Hematopoietic multipotent progenitor cell (in vitro differentiated cells): ENCODE data around the gene TGM6. TPM values are rescaled to one million over a fixed set of nuclear protein-coding genes. Genes with fewer than 3 reads are reported as not detected.

Experiments used
- DNase-seq, 3 donors: peaks; one replicate each; pipeline ENCODE4 v3.0.0-alpha.2; 2011 to 2015; ENCODE audit warnings: low read depth in 2 of 3, low spot score in 2 of 3
- total RNA-seq: library from RNA; depleted of rRNA; stranded (reverse); fragments of >200 nt; gene quantifications from one replicate; pipeline ENCODE4 v1.2.3, GENCODE V29; 2012

The TGM6 gene
- total RNA-seq, 1 donor = not detected

DNA sequence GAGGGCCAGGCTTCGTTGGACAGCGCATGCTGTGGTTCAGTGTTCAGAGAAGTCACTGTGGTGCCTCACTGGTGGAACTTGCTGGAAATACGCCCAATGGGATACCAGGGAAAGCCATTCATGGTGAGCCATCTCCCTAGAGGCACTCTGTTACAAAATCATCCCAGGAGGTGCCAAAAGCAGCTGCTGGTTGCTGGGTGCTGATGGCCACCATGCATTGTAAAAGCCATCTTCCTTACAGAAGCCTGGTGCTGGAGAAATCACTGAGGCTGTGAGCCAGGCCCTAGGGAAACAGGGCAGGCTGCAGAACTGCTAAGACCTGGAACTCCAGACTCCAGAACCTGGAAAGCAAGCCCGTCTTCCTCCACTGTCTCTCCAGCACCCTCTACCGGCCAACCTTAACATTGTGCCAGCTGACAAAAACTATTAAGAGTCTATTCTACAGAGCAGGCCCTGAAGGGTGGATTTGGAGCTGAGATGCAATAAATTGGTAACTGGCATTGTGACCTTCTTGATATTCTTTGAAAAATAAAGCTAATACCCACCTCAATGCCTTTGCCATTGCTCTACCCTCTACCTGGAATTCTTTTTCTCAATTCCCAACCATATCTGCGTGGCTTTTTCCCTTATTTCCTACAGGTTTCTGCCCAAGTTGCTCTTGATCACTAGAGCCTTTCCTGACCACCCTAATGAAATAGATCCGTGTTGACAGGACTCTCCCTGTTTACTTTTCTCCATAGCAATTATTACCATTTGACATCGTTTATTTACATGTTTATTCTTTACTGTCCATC, 71.4 kb downstream of the TGM6 start:
- DNase-seq = peak in 2 of 3 donors; percentile 55 to 71

DNA sequence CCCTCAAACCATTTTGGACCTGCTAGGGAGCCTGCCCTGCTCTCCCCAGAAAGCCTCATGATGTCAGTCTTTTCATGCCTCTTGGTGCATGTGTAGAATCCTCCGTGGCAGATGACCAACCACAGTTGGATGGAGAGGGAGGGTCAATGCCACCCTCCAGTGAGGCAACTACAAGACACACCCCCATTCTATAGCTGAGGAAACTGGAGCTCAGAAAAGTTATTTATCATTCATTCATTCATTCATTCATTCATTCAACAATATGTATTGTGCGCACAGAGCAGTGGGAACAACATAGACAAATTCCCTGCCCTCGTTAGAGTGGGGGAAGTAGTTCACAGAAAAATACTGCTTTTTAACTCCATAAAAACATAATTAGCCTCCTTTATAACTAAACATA, 73.1 kb downstream of the TGM6 start:
- no peak for DNase-seq

DNA sequence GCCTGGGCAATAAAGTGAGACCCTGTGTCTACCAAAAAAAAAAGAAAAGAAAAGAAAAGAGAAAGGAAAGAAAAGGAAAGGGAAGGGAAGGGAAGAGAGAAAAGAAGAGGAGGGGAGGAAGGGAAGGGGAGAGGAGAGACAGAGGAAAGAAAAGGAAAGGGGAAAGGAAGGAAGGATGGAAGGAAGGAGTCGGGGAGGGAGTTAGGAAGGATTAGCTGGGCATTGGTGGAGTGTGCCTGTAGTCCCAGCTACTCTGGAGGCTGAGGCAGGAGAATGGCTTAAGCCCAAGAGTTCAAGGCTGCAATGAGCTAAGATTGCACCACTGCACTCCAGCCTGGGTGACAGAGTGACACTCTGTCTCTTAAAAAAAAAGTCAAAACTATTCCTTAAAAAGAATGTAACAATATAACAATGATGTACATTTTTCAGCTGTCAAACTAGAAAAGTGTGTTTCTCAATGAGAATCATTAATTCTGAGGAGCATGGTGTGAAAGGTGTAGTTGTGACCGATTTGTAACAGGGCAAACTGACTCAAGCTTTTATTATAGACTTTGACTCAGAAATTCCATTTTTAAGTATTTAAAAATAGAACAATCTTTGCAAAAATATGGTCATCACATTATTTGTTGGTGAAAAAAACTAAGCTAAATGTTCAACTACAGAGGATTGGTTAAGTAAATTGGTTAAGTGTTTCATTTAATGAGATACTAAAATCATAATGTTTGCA, 75.2 kb downstream of the TGM6 start:
- DNase-seq = no peak

DNA sequence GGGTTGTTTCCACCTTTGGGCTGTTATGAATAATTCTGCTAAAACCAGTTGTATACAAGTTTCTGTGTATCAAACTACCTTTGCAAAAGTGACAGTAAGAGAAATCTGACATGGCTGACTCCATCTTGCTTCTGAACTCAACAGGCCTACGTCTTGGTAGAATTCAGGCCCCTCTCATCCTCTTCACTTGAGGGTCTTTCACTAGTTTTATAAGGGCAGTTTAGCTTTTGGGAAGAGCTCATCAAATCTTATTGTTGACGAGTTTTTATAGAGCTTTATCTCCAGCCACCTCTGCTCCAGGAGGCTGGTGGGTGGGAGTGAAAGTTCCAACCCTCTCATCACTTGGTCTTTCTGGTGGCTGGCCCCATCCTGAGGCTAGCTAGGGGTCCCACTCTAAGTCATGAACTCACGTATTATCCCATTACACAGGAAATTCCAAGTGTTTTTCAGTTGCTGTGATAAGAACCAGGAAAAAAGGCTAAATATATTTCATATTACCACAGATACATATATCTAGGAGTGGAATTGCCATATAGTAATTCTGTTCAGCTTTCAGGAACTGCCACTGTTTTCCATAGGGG, 78.3 kb downstream of the TGM6 start:
- DNase-seq = no peak

DNA sequence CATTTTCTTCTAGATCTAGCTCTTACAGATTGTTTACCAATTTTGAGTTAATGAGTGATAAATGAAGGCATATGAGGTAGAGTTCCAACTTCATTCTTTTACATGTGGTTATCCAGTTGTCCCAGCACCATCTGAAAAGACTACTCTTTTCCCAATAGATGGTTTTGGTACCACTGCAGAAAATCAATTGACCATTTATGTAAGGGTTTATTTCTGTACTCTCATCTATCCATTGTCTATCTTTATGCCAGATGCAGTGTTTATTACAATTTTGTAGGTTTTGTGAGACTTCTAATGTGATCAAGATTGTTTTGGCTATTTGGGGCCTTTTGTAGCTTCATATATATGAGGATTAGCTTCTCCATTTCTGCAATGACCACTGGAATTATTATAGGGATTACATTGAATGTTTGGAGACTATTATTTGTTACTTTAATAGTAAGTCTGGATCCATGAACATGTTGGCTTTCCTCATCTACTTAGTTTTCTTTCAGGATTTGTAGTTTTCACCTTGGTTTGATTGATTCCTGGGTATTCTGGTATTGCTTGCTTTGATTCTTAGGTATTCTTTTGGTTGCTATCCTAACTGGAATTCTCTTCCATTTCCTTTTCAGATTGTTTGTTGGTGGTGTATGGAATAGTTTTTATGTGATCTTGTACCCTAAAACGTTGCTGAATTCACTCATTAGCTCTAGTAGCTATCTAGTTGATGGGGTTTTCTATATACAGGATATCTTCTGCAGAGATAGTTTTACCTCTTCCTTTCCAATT, 79.5 kb downstream of the TGM6 start:
- DNase-seq = no peak

DNA sequence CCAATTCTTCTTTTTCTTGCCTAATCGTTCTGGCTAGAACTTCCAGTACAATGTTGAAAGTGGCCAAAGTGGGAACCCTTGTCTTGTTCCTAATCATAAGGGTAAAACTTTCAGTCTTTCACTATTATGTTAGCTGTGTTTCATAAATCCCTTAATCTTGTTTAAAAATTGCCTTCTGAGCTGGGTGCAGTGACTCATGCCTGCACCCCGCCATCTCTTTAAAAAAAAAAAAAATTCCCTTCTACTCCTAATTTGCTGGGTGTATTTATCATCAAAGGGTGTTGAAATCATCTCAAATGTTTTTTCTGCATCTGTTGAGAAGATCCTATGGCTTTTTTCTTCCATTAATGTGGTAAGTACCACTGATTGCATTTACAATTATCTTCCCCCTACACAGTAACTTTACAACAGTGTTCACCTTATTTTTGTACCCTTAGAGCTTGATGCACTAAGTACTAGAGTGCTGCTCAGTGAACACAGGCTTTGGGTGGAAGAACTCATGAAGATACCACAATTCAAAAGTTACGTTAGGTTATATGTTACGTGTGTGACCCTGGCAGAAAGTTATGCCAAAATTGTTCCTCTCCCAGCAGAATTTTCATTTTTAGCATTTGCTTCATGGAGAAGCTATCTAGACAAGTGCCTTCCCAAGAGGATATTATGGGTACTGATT, 80.2 kb downstream of the TGM6 start:
- DNase-seq = no peak

DNA sequence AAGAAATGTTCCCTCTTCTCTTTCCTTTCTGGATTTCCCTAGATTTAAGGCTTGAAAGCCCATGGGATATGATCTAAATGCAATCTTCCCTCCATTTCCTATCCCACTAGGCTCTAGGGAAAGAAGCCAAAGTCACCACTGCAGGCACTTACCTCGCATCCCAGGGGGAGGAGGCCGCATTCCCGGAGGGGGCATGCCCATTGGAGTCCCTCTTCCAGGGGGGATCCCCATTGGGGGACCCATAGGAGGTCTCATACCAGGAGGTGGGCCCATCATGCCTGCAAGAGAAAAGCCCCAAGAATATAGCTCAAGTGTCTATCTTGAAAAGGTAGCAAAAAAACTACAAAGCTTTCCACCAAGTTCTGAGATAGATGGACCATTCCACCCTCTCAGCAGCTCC, 81.8 kb downstream of the TGM6 start:
- no peak for DNase-seq

DNA sequence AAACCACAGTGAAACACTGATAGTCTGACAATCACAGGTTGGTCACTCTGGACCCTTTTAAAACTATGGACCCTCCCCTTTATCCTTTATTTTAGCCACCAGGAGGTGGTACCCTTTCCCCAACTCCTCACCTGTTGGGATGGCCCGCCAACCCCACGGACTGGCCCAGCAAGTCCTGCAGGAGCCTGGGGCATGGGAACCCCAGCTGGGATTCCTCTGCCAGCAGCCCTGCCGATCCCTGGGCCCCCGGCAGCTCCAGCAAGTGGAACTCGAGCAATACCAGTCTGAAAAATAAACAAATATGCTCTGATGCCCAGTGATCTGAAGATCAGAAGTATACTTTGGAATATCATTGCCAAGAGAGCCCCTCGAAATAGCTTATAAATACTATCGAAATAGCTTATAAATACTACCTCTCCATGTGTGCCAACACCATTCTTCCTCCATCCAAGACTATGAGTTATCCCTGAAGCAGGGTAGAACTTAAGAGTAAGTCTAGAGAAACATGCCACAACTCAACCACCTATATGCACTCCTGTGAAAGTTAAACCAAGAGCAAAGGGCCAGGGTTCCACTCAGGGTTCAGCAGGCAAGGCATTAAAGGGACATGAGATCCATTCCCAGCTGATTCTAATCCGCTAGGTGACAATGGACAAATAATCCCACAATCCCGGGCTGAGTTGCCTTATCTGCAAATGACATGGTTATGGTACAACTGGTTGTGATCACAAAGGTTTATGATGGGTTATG, 83.1 kb downstream of the TGM6 start:
- DNase-seq = no peak

DNA sequence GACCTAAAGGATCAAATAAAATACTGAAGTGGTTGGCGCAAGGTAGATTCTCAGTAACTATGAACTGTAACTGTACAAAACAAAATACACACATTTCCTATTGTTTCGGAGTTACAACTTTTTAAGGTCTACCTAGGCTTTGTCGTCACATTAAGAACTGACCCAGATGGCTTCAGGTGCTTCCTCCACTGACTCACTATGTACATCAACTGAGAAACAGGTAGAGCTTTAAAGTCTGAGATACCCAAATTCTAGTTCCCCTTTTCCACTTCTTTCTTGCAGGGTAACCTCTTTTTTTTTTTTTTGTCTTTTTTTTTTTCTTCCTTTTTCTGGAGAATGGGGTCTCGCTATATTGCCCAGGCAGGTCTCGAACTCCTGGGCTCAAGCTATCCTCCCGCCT, 84.4 kb downstream of the TGM6 start:
- DNase-seq = no peak

DNA sequence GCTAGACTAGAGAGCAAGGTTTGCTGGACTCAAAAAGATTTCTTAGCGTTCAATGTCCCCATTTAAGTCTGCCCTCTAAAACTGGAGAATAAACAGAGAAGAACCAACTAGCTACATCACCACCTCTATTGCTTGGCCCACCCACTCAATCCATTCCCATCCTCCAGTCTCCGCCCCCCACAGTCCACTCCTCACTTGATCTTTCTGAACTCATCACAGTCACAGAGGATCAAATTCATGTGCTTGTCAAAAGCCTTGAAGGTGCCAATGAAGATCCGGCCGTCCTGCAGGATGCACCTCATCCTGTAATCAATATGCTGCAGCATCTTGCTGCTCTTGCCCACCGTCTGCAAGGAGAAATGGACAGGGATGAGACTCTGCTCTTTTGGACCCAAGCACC, 86.7 kb downstream of the TGM6 start:
- DNase-seq = no peak

DNA sequence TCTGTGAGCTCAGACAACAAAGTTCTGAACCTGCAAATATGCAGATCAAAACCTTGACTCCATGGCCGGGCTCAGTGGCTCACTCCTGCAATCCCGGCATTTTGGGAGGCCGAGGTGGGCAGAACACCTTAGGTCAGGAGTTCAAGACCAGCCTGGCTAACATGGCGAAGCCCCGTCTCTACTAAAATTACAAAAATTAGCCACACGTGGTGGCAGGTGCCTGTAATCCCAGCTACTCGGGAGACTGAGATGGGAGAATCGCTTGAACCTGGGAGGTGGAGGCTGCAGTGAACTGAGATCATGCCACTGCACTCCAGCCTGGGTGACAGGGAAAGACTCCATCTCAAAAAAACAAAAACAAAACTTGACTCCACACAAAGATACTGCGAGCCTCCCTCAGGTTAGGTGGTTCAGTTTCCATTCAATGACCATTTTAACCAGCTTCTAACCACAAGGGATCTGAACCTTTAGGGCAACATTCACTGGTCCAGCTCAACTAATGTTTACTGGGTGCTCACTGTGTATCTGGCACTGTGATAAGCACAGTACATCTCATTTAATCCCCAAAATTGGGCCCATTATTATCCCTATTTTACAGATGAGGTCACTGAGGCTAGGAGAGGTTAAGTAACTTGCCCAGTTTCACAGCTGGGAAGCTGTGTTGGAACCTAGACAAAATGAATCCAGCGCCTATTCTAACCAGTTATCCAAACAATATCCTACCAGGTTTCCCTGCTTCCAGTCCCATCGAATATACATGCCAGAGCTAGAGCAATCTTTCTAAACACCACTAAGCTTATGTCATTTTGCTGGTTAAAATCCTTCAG, 88.1 kb downstream of the TGM6 start:
- no peak for DNase-seq

DNA sequence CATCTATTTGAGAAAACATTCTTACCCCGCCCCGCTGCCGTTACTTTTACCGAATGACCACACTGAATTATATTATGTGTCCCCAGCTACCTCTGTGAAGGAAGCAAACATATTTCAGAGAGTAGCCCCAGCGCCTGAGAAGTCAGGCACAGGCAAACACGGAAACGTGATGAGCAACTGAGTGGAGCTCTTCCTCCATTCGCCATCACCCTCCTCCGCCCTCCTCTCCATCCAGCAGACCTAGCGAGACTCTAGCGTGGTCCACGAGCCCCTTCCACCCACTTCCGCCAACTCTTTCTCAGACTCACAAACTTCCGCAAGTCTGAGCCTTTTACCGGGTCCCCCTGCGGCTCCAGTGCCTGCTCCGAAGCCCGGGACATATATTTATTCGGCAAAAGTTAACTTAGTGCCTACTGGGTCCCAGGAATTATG, 89.3 kb downstream of the TGM6 start:
- peak; percentile 30 to 74 (median 66) for DNase-seq

DNA sequence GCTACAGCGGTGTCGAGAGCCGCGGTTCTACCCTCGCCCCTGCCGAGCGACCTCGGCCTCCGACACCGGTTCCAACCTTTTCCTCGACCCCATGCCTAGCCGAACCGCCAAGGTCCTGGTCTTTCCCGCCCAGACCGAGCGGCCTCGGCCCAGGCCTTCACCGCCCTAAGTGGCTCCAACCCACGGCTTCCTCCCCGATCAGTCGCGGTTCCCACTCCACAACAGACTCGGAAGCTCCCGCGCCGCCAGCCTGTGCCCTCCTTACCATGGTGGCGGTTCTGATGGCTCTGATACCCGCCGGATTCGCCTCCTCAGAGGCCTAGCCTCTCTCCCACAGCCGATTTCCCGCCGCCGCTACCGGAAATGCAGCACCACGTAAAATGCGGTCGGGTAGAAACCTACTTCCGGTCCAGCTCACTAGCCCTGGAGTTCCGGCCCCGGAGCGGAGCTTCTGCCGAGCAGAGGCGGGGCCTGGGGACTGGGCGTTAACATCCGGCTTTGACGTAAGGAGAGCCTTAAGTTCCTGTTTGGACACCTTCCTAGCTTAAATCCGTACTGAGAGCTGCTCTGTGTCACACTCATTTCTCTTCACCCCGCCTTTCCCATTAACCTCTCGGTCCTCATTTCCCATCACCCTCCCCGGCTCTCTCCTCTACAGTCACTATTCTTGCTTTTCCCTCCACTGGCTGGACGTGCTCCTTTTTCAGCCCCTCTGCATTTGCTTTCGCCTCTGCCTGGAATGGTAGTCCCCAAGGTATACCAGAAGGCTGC, 89.9 kb downstream of the TGM6 start, which contains the start of gene SNRPB:
Gene SNRPB, minus strand, starts transcription at position 367 of the 771 bp plus-strand sequence. Its CDS starts 99 bp downstream, at position 268.
- DNase-seq = peak; percentile 87 to 99 (median 99)

DNA sequence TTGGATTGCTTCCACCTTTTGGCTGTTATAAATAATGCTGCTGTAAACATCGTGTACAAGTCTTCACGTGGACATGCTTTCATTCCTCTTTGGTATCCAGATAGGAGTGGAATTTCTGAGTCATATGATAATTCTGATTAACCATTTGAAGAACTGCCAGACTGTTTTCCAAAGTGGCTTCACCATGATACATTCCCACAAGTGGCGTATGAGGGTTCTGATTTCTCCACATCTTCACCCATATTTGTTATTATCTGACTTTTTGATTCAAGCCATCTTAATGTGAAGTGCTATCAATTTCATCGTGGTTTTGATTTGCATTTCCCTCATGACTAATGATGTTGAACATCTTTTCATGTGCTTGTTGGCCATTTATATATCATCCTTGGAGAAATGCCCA, 92.8 kb downstream of the TGM6 start:
- DNase-seq = no peak

DNA sequence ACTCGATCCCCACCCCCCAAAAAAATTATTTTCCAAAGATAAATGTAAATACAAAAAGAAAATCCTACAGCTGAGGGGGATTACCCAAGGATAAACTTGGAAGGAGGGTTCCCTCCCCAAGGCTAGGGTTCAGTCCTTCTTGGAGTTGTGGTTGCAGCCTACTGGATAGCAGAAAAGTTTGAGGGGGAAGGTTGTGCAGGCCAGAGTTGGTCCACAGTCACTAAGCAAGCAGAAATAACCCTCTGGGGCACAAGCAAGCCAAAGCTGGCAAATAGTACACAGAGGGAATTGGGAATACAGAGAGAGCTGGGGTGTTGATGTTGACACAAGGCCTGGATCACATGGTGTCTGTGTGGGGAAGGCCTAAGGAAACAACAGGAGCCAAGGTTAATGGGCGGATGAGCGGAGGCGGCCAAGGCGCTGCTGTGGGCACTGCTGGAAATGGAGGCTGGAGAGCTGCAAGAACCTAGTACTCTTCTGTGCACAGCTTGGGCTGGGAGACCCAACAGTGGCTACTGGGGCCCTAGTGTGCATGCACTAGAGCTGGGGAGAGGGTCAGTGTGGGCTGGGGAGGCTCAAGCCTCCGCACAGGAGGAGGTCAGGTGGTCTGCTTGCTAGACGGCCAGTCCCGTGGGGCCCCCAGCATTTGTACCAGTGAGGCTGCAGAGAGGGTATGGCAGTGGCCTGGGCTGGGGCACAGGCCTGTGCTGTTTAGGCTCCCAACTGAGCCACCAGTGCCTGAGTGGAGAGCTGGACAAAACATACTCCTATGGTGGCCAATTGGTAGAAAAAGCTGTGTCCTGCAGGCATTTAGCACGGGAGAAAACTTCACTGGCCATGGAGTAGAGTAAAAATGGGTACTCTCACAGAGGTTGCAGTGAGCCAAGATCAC, 95.4 kb downstream of the TGM6 start:
- DNase-seq = no peak

DNA sequence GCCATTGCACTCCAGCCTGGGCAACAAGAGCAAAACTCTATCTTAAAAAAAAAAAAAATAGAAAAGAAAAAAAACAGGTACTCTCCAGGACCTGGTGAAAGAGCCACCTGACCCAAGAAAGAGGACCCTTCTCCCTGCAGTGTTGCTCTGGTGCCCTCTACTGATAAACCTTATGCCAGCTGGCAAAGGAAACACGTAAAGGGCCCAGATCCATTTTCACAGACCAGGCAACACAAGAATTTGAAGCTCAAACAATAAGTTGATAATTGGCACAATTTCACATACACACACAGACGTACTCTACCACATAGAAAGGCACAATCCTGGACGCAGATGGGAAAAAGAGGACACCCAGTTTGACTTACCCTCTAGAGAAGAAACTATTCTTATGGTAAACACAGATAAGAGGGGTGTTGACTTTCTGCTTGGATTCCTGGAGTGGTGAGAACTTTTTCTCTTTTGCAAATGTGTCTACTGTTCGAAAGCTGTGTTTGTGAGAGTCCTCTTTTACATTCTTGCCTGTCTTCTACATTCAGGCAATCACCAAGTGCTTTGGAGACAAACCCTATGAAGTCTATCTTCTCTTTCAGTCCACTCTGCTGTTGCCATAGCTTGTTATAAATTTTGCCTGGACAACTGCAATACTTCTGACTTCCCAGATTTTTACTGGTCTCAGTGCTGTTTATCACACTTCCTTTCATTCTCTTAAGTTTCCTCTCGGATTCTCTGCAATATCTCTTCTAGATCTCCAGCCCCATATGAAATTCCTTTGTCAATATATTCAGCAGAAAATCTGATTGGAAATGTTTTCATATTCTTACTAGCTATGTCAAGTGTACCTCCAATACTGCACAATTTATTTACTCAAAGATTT, 96.3 kb downstream of the TGM6 start:
- no peak for DNase-seq
